GM21576 (cell line): ENCODE results near the gene TNFRSF18.

Source experiments
- ATAC-seq: cut with Tn5 transposase; IDR thresholded peaks from one replicate; pipeline ENCODE4 v1.9.1; 2021; ENCODE audit warnings: mild to moderate bottlenecking, moderate library complexity; ENCODE audit not compliant: unreplicated experiment

Gene TNFRSF18

GRCh38 chr1:1228596-1229321 is 22.4 kb upstream of the TNFRSF18 start:
- no peak for ATAC-seq

GRCh38 chr1:1228187-1228586 is 21.8 kb upstream of the TNFRSF18 start:
- no peak for ATAC-seq

GRCh38 chr1:1227386-1227785 is 21.0 kb upstream of the TNFRSF18 start:
- no peak for ATAC-seq

- ATAC-seq = no peak
Measured at GRCh38 chr1:1226566-1227362, 20.4 kb upstream of the TNFRSF18 start.

- ATAC-seq = no peak
Measured at GRCh38 chr1:1225913-1226312, 19.5 kb upstream of the TNFRSF18 start.

- ATAC-seq = no peak
Measured at GRCh38 chr1:1225238-1225845, 18.9 kb upstream of the TNFRSF18 start.

- no peak for ATAC-seq
Measured at GRCh38 chr1:1223891-1224290, 17.5 kb upstream of the TNFRSF18 start.

- ATAC-seq = no peak
Measured at GRCh38 chr1:1223321-1223720, 16.9 kb upstream of the TNFRSF18 start.

- no peak for ATAC-seq
Measured at GRCh38 chr1:1222575-1223225, 16.3 kb upstream of the TNFRSF18 start.

- ATAC-seq = no peak
Measured at GRCh38 chr1:1221887-1222574, 15.6 kb upstream of the TNFRSF18 start.

- ATAC-seq = no peak
Measured at GRCh38 chr1:1220197-1220596, 13.8 kb upstream of the TNFRSF18 start.

GRCh38 chr1:1219341-1219740 is 12.9 kb upstream of the TNFRSF18 start:
- ATAC-seq = no peak

- ATAC-seq = no peak
Measured at GRCh38 chr1:1218524-1219200, 12.3 kb upstream of the TNFRSF18 start.

GRCh38 chr1:1217621-1218523 is 11.5 kb upstream of the TNFRSF18 start:
- ATAC-seq = no peak

GRCh38 chr1:1216770-1217620 is 10.6 kb upstream of the TNFRSF18 start:
- ATAC-seq = no peak

GRCh38 chr1:1215881-1216605 is 9.7 kb upstream of the TNFRSF18 start:
- ATAC-seq = no peak

- ATAC-seq = no peak
Measured at GRCh38 chr1:1215080-1215676, 8.8 kb upstream of the TNFRSF18 start.
